Activated CD4-positive, alpha-beta memory T cell treated with anti-CD3 and anti-CD28 coated beads, Interleukin-2, amount 10 ng/mL, durations not matched to agents 7 days and 5 days (primary cell): ENCODE results near the gene TNNC2. TPM values are rescaled to one million over a fixed set of nuclear protein-coding genes. Genes with fewer than 3 reads are reported as not detected.
"Not testable (repeated sequence)": the region's sequence is repeated elsewhere in the genome, so short reads cannot be mapped to it uniquely, and the experiment has no call there.

Experiments used
- CTCF ChIA-PET: fragments of 350-600 bp; sonication (Branson Sonifier 250); formaldehyde crosslinking; loops from one replicate; lab custom pipeline; 2021; ENCODE audit warnings: antibody characterized with exemption, inconsistent platforms; lab: Charles Lee
- POLR2A ChIA-PET: fragments of 350-600 bp; sonication (Branson Sonifier 250); formaldehyde crosslinking; loops from one replicate; lab custom pipeline; 2021; ENCODE audit warnings: antibody characterized with exemption; lab: Charles Lee
- DNase-seq: peaks from one replicate; pipeline ENCODE4 v3.0.0-alpha.2; 2020
- H3K27ac Mint-ChIP-seq: one replicate; pipeline ENCODE4 v1.8.0; 2021; ENCODE audit warnings: mild to moderate bottlenecking, mixed read lengths
- H3K27me3 Mint-ChIP-seq: one replicate; pipeline ENCODE4 v1.8.0; 2021; ENCODE audit warnings: mixed read lengths
- H3K36me3 Mint-ChIP-seq: one replicate; pipeline ENCODE4 v1.8.0; 2021; ENCODE audit warnings: low read depth, mixed read lengths
- H3K4me1 Mint-ChIP-seq: one replicate; pipeline ENCODE4 v1.8.0; 2021; ENCODE audit warnings: mixed read lengths
- H3K4me3 Mint-ChIP-seq: one replicate; pipeline ENCODE4 v1.8.0; 2021; ENCODE audit warnings: mild to moderate bottlenecking, mixed read lengths
- H3K9me3 Mint-ChIP-seq: one replicate; pipeline ENCODE4 v1.8.0; 2021; ENCODE audit warnings: mixed read lengths
- total RNA-seq, 2 experiments: library from RNA; stranded (reverse); gene quantifications; one replicate each; pipeline ENCODE4 v1.2.3, GENCODE V29; 2021

Gene TNNC2
- total RNA-seq, 2 experiments from 2014 or later = not detected

- H3K27ac Mint-ChIP-seq, POLR2A ChIA-PET, DNase-seq, H3K9me3 Mint-ChIP-seq, H3K4me3 Mint-ChIP-seq, H3K36me3 Mint-ChIP-seq, CTCF ChIA-PET: not testable (repeated sequence)
- Mint-ChIP-seq H3K27me3 (peaks cover 16% of the 10 kb centered on the region), H3K4me1 (peaks cover 14% of the 10 kb centered on the region)
These were observed 2.6 kb upstream of the TNNC2 start for GRCh38 chr20:45829673-45830106.

DNA sequence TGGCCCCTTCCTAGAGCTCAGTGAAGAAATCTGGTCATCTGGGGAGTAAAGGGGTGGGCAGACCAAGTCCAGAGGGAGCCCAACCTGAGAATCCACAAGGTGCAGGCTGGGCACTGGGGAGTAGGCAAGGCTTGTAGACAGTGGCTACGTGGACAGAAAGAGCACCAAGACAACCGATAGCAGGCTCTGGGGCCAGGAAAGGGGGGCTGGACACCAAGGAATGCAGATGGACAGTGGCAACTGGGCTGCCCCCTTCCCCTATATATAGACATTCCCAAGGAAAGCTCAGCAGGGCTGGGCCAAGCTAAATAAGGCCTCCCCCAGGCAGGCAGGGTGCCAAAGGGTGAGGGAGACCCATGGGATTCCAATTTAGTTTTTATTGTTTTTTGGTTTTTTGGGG is 1.5 kb upstream of the TNNC2 start:
- Mint-ChIP-seq H3K27ac (no peak overlapping the region), H3K36me3 (no peaks in the 10 kb centered on the region), H3K4me1 (peaks cover 19% of the 10 kb centered on the region), H3K9me3 (no peaks in the 10 kb centered on the region), H3K27me3 (peaks cover 25% of the 10 kb centered on the region), H3K4me3 (no peak overlapping the region)
- no peak for DNase-seq
- ChIA-PET POLR2A (no interaction called here), CTCF (interaction anchor here (0.6 to 1.0 kb wide), 2 partner anchors 30 to 733 kb away, joined by 3 read pairs; no protein-coding TSS in a partner anchor)

- Mint-ChIP-seq H3K4me1 (peaks cover 16% of the 10 kb centered on the region), H3K9me3 (no peaks in the 10 kb centered on the region), H3K27ac (no peak overlapping the region), H3K4me3 (no peak overlapping the region), H3K27me3 (peaks cover 28% of the 10 kb centered on the region), H3K36me3 (no peaks in the 10 kb centered on the region)
- ChIA-PET CTCF (interaction anchor here (1.0 kb wide), 1 partner anchor 29 kb away, joined by 3 read pairs; no protein-coding TSS in a partner anchor), POLR2A (interaction anchor here (2.0 kb wide), 1 partner anchor 10 kb away, joined by 6 read pairs; no protein-coding TSS in a partner anchor)
- no peak for DNase-seq
These were observed 600 bp upstream of the TNNC2 start for GRCh38 chr20:45827712-45828111.

GRCh38 chr20:45826381-45827019 is 612 bp downstream of the TNNC2 start:
- no peak for DNase-seq
- Mint-ChIP-seq H3K9me3 (no peaks in the 10 kb centered on the region), H3K27ac (no peak overlapping the region), H3K4me3 (no peak overlapping the region), H3K27me3 (peaks cover 32% of the 10 kb centered on the region), H3K36me3 (no peaks in the 10 kb centered on the region), H3K4me1 (peaks cover 16% of the 10 kb centered on the region)
- ChIA-PET POLR2A (interaction anchor here (0.7 to 3.6 kb wide), 3 partner anchors 9 to 145 kb away, joined by 3 to 15 read pairs (median 6); partner anchors contain the start of gene ZNF335), CTCF (interaction anchor here (2.0 kb wide), 1 partner anchor 11 kb away, joined by 5 read pairs; no protein-coding TSS in a partner anchor)

DNA sequence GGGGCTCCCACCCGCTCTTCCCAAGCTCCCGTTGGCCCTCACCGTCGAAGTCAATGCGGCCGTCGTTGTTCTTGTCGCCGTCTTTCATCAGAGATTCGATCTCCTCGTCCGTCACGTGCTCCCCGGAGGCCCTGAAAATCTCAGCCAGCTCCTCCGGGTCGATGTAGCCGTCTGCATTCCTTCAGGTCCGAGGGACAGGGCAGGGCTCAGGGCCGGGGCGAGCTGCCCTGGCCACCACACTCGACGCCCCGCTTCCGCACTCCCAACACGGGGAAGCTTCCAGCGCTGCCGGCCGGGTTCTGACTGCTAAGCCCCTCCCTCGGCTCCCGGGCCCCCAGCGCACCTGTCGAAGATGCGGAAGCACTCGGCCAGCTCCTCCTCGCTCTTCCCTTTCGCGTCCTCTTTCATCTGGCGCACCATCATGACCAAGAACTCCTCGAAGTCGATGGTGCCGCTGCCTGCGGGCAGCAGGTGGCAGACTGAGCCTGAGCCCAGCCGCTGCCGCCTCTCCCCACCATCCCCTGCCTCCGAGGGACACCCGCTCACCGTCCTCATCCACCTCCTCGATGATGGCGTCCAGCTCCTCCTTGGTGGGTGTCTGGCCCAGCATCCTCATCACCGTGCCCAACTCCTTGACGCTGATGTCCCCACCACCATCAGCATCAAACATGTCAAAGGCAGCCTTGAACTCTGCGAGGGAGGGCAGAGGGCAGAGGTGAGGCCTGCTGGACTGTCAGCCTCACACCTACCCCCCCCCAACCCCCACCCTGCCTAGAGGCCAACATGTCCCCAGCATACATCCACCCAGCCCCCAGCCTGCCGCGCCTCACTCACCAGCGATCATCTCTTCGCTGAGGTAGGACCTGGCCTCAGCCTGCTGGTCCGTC is 2.9 kb downstream of the TNNC2 start:
- H3K9me3 Mint-ChIP-seq = no peaks in the 10 kb centered on the region
- H3K36me3 Mint-ChIP-seq = no peaks in the 10 kb centered on the region
- ChIA-PET CTCF (interaction anchor here (0.6 to 2.1 kb wide), 18 partner anchors 9 to 190 kb away, joined by 3 to 11 read pairs (median 4); partner anchors contain the start of genes SNX21, ZNF335 and ZSWIM1), POLR2A (interaction anchor here (0.8 to 5.3 kb wide), 9 partner anchors 11 to 147 kb away, joined by 3 to 30 read pairs (median 5); partner anchors contain the start of genes ACOT8, CTSA, NEURL2 and PCIF1)
- DNase-seq = peak; percentile 59
- H3K4me3 Mint-ChIP-seq = peak overlapping the region; percentile 66
- peaks cover 30% of the 10 kb centered on the region for H3K27me3 Mint-ChIP-seq
- H3K4me1 Mint-ChIP-seq = peaks cover 16% of the 10 kb centered on the region
- H3K27ac Mint-ChIP-seq = no peak overlapping the region

- ChIA-PET POLR2A (interaction anchor here (1.0 to 5.3 kb wide), 6 partner anchors 10 to 125 kb away, joined by 3 to 30 read pairs (median 4); partner anchors contain the start of genes SNX21 and UBE2C), CTCF (interaction anchor here (1.4 to 2.0 kb wide), 3 partner anchors 10 to 111 kb away, joined by 3 to 6 read pairs (median 3); partner anchors contain the start of gene PCIF1)
- Mint-ChIP-seq H3K9me3 (no peaks in the 10 kb centered on the region), H3K4me1 (peaks cover 16% of the 10 kb centered on the region), H3K27ac (no peak overlapping the region), H3K36me3 (no peaks in the 10 kb centered on the region), H3K4me3 (no peak overlapping the region), H3K27me3 (peaks cover 30% of the 10 kb centered on the region)
- no peak for DNase-seq
These were observed 4.3 kb downstream of the TNNC2 start for GRCh38 chr20:45822857-45823256.

GRCh38 chr20:45821947-45822346 is 5.2 kb downstream of the TNNC2 start:
- Mint-ChIP-seq H3K4me1 (peaks cover 16% of the 10 kb centered on the region), H3K4me3 (no peak overlapping the region), H3K9me3 (no peaks in the 10 kb centered on the region), H3K27ac (no peak overlapping the region), H3K36me3 (peaks cover 6% of the 10 kb centered on the region), H3K27me3 (peaks cover 30% of the 10 kb centered on the region)
- no peak for DNase-seq
- CTCF ChIA-PET = interaction anchor here (0.5 to 2.0 kb wide), 7 partner anchors 8 to 148 kb away, joined by 3 to 6 read pairs (median 4); partner anchors contain the start of gene PCIF1
- POLR2A ChIA-PET = interaction anchor here (1.0 to 5.3 kb wide), 6 partner anchors 9 to 126 kb away, joined by 3 to 30 read pairs (median 4); partner anchors contain the start of genes SNX21 and UBE2C

GRCh38 chr20:45819466-45819865 is 7.6 kb downstream of the TNNC2 start:
- Mint-ChIP-seq H3K27ac (no peak overlapping the region), H3K4me3 (no peak overlapping the region), H3K36me3 (peaks cover 23% of the 10 kb centered on the region), H3K4me1 (peaks cover 24% of the 10 kb centered on the region), H3K9me3 (no peaks in the 10 kb centered on the region), H3K27me3 (peaks cover 27% of the 10 kb centered on the region)
- ChIA-PET CTCF (interaction anchor here (1.2 kb wide), 1 partner anchor 151 kb away, joined by 4 read pairs; no protein-coding TSS in a partner anchor), POLR2A (interaction anchor here (0.7 to 1.4 kb wide), 2 partner anchors 13 to 39 kb away, joined by 3 to 4 read pairs; no protein-coding TSS in a partner anchor)
- no peak for DNase-seq

DNA sequence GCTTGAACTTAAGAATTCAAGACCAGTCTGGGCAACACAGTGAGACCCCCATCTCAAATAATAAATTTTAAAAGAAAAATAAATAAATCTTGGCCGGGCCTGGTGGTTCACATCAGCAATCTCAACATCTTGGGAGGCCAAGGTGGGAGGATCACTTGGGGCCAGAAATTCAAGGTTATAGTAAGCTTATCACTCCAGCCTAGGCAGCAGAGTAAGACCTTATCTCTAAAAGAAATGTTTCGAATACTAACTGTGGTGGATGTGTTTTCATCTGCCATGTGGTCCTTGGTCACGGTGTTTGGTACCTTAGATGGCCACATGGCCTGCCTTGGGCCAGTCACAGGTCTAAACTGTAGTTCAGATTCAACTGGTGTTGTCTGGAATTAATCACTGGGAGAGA is 8.9 kb downstream of the TNNC2 start:
- no peaks in the 10 kb centered on the region for H3K9me3 Mint-ChIP-seq
- no peak overlapping the region for H3K27ac Mint-ChIP-seq
- CTCF ChIA-PET = no interaction called here

DNA sequence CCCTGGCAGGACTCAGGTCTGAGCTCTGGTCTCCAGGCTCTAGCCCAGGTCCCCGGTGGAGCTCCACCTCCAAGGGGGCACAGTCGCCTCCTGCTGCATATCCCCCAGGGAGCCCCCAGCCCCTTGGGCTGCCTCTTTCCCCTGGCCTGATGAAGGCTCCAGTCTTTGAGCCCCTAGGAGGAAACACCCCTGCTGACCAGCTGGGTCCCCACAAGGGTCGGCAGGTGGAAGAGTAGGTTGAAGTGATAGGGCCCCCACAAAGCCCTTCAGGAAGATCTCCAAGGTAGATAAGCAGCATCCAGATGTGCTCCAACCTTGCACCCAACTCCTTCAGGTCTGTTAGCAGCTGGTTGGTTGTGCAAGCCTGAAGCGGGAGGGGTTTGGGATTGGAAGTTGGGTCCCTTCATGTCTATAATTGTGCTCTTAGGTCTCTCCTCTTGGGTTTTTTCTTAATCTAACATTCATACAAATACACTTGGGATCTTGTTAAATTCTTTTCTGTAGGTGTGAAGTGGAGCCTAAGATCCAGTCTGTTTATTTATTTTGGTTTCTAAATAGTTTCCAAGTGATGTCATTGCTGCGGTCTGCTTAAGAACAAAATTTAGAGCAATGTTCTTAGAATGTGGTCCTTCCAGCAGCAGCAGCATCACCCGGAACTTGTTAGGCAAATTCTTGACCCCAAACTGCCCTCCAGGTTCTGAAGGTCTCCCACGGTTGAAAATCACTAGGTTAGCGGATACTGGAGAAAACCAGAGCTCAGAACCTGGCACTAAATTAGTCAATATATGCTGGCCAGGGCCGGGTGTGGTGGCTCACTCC is 9.5 kb downstream of the TNNC2 start:
- H3K36me3 Mint-ChIP-seq = peaks cover 38% of the 10 kb centered on the region
- H3K27me3 Mint-ChIP-seq = peaks cover 10% of the 10 kb centered on the region
- H3K27ac Mint-ChIP-seq = no peak overlapping the region
- POLR2A ChIA-PET = interaction anchor here (1.1 to 1.6 kb wide), 5 partner anchors 9 to 154 kb away, joined by 3 to 7 read pairs (median 4); partner anchors contain the start of genes PCIF1, TNNC2 and ZNF335
- H3K4me1 Mint-ChIP-seq = peaks cover 25% of the 10 kb centered on the region
- no peaks in the 10 kb centered on the region for H3K9me3 Mint-ChIP-seq
- CTCF ChIA-PET = interaction anchor here (0.7 to 1.4 kb wide), 2 partner anchors 18 to 499 kb away, joined by 3 to 4 read pairs; no protein-coding TSS in a partner anchor
- DNase-seq = no peak
- no peak overlapping the region for H3K4me3 Mint-ChIP-seq

More for the DNA sequence above, 8.9 kb downstream of the TNNC2 start:
- POLR2A ChIA-PET = interaction anchor here (1.3 to 1.5 kb wide), 3 partner anchors 11 to 131 kb away, joined by 3 to 4 read pairs (median 4); no protein-coding TSS in a partner anchor
- Mint-ChIP-seq H3K4me3 (no peak overlapping the region), H3K36me3 (peaks cover 31% of the 10 kb centered on the region), H3K27me3 (peaks cover 16% of the 10 kb centered on the region), H3K4me1 (peaks cover 22% of the 10 kb centered on the region)
- no peak for DNase-seq

GRCh38 chr20:45816951-45817350 is 10.2 kb downstream of the TNNC2 start:
- Mint-ChIP-seq H3K27ac (no peak overlapping the region), H3K36me3 (peaks cover 44% of the 10 kb centered on the region), H3K27me3 (peaks cover 4% of the 10 kb centered on the region), H3K9me3 (no peaks in the 10 kb centered on the region), H3K4me3 (no peak overlapping the region), H3K4me1 (peaks cover 29% of the 10 kb centered on the region)
- no peak for DNase-seq
- CTCF ChIA-PET = interaction anchor here (0.6 to 1.4 kb wide), 3 partner anchors 18 to 498 kb away, joined by 3 to 4 read pairs (median 3); no protein-coding TSS in a partner anchor
- POLR2A ChIA-PET = interaction anchor here (1.1 to 1.6 kb wide), 6 partner anchors 10 to 155 kb away, joined by 3 to 7 read pairs (median 4); partner anchors contain the start of genes PCIF1, TNNC2 and ZNF335
